Middle frontal gyrus (tissue), 1 donor: ENCODE results near the gene ZBTB39.
"Not testable (repeated sequence)": the region's sequence is repeated elsewhere in the genome, so short reads cannot be mapped to it uniquely, and the experiment has no call there.

Experiments used
- DNase-seq: peaks from one replicate; pipeline ENCODE4 v3.0.0-alpha.2; 2015; ENCODE audit warnings: low spot score; ENCODE audit errors: extremely low spot score

Gene ZBTB39

DNA sequence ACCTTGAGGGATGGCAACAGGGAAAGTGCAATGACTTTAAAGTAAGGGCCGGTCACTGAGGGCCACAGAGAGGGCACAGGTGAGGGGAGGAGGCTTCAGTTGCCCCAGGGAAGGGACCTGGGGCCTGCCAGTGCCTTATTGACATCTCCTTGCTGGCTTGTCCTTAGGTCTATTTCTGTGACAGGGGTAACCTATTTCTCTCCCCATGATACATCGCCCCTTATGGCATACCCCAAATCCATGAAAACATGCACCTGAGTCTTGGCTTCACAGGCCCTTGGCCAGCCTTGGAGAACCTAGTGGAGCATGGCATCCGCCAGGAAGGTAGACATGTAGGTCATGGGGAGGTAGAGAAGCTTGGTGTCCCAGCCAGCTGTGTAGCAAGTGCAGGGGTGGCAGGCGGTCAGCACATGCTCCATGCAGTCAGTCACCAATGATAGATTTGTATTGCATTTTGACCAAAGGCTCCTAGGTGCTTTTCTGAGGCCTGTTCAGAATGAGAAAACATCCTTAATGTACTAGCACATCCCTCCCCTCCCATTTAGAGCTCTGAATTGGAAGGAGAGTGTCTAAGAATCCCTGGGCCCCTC lies 25.3 kb downstream of the ZBTB39 start:
- no peak for DNase-seq

DNA sequence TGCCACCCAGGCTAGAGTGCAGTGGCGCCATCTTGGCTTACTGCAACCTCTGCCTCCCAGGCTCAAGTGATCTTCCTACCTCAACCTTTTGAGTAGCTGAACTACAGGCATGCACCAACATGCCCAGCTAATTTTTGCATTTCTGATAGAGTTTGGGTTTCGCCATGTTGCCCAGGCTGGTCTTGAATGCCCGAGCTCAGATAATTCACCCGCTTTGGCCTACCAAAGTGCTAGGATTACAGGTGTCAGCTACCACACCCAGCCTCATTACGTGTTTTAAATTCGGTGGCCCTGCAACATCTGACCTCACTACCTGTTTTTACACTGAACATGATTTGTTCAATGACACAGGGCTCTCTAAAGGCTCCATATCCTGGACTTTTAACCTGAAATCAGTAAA lies 26.1 kb downstream of the ZBTB39 start:
- DNase-seq, result no peak

DNA sequence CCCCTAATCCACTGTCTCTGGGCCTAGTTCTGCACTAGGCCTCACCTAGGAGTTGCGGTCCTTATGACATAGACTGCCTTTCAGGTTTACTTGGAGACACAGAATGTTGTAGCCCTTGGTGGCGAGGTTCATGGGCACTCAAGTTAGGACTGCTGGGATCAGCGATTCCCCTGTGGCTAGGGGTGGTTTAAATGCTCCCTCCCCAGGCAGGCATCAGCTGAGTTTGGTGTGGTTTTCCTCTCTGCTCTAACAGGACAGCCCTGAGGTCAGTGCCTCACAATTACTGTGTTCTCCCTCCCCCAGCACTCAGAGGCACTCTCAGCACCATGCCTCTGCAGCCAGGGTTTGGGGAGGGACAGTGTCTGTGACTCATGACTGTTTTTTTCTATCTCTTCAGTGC lies 26.7 kb downstream of the ZBTB39 start:
- no peak for DNase-seq

- no peak for DNase-seq
Observed at GRCh38 chr12:56978397-56979138, 27.8 kb downstream of the ZBTB39 start.

DNA sequence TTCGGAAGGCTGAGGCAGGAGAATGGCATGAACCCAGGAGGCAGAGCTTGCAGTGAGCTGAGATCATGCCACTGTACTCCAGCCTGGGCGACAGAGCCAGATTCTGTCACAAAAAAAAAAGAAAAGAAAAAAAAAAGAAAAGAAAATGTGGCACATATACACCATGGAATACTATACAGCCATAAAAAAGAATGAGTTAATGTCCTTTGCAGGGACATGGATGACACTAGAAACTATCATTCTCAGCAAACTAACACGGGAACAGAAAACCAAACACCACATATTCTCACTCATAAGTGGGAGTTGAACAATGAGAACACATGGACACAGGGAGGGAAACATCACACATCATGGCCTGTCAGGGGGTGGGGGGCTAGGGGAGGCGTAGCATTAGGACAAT lies 29.0 kb downstream of the ZBTB39 start:
- not testable (repeated sequence) for DNase-seq

GRCh38 chr12:56974224-56974623 lies 32.1 kb downstream of the ZBTB39 start:
- DNase-seq, result not testable (repeated sequence)

GRCh38 chr12:56968910-56969309 lies 37.4 kb downstream of the ZBTB39 start:
- not testable (repeated sequence) for DNase-seq

- DNase-seq, result not testable (repeated sequence)
Observed at GRCh38 chr12:56965997-56966642, 40.2 kb downstream of the ZBTB39 start.

GRCh38 chr12:56965124-56965523 lies 41.2 kb downstream of the ZBTB39 start:
- DNase-seq, result not testable (repeated sequence)

GRCh38 chr12:56963557-56963956 lies 42.8 kb downstream of the ZBTB39 start:
- not testable (repeated sequence) for DNase-seq

DNA sequence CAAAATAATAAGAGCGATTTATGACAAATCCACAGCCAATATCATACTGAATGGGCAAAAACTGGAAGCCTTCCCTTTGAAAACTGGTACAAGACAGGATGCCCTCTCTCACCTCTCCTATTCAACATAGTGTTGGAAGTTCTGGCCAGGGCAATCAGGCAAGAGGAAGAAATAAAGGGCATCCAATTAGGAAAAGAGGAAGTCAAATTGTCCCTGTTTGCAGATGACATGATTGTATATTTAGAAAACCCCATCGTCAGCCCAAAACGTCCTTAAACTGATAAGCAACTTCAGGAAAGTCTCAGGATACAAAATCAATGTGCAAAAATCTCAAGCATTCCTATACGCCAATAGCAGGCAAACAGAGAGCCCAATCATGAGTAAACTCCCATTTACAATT lies 44.1 kb downstream of the ZBTB39 start:
- not testable (repeated sequence) for DNase-seq

DNA sequence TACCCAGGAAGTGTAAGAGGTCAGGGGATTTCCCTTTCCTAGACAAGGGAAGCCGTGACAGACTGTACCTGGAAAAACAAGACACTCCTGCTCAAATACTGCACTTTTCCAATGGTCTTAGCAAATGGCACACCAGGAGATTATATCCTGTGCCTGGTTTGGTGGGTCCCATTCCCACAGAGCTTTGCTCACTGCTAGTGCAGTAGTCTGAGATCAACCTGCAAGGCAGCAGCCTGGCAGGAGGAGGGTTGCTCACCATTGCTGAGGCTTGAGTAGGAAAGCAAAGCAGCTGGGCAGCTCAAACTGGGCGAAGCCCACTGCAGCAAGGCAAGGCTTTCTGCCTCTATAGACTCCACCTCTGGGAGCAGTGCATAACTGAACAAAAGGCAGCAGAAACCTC lies 47.9 kb downstream of the ZBTB39 start:
- no peak for DNase-seq

DNA sequence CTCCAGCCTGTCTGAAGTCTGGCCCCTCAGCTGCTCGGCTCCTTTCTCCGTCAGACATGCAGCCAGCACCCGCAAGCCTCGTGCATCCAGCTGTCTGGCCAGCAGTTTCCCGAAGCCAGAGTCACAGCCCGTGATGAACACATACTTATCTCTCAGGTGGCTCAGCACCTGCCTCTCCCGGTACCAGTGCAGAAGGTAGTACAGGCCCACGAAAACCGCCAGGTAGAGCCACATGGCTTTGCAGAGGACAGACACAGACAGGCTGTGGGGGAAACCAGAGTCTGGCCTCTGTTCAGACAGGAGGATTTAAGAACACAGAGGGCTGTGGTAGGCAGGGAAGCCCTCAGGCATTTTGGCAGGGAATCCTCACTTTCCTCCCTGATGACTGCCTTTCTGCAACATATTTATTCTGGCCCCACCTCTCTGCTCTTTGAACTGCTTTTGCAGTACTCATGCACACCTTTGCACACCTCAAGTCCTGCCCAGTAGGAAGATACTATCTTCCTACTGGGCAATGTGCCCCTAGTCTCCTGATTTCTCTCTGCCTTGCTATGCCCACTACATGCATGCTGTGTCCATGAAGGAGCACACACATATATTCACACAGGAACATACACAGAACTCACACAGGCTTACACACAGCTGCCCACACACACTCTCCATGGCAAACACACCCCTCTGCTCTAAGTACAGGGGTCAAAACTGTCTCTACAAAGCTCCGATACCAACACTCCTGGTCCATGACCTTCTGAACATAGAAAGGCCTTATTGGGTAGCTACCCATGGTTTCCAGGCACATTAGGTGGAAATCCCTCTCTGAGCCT lies 48.9 kb downstream of the ZBTB39 start, which contains the start of gene RDH16:
Gene RDH16 (minus strand): TSS at position 380 of the 824 bp plus-strand sequence. CDS start 146 bp downstream, at position 234.
- DNase-seq, result no peak

DNA sequence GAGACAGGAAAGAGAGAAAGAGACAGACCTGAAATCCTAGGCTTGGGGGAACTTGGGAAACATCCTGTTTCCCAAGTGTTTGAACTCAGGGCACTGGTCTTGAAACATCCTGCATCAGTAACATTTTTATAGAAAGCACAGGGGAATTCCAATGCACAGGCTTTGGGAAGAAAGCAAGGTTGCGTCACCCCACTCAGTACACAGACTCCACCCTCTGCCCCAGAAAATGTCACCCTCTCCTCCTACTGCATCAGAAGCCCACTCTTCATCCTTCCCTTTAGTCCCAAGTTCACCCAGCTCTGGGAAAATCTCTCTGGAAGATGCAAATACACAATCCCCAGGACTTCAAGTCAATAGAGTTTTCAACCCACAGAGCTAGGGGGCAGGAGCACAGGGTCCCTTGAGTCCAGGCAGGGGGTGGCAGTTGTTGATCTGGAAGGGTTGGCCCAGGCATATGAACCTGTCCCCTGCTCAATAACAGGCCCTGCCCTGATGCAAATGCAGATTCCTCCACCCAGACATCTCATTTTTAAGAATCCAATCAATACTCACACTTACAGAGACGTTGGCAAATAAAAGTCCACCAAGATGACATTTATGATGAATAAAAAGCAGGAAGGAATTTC lies 50.6 kb downstream of the ZBTB39 start:
- no peak for DNase-seq

- DNase-seq, result no peak
Observed at GRCh38 chr12:56954958-56955355, 51.4 kb downstream of the ZBTB39 start.

DNA sequence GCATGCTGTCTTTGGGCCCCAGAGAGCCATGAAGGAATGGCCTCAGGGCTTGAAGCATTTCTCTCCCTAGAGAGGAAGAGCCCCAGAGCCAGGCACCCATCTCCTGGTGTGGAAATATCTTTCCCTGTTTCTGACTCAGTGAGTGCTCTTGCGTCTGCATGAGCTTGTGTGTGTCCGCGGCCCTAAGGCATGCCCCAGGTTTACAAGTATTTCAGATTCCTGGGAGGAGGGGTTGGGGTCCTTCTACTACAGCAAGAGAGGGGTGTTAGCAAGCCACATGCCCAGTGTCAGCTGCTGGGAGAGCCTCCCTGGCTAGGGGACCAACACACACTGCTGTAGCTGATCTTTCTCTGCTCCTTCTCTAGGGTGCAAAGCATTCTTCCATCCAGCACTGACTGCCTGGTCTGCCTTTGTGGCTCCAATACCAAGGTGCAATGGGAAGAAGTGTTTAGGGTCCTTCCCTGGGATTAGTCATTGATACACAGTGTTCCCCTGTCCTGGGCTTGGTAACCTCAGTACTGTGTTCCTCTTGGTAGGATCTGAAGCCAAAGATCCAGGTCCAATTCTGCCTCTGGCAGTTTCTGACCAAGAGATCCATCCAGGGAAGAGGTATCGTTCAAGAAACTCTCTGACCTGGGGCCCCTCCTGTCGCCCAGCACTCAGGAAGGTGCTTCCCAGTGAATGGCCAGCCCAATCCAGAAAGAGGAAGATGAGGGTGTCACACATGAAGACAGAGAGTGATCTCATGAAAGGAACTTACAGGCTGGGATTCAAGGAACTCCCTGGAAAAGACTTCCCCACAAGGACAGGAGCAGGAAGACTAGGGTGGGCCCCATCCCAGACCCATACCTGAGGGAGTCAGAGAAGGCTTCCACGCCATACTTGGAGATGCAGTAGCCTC lies 52.0 kb downstream of the ZBTB39 start:
- no peak for DNase-seq

DNA sequence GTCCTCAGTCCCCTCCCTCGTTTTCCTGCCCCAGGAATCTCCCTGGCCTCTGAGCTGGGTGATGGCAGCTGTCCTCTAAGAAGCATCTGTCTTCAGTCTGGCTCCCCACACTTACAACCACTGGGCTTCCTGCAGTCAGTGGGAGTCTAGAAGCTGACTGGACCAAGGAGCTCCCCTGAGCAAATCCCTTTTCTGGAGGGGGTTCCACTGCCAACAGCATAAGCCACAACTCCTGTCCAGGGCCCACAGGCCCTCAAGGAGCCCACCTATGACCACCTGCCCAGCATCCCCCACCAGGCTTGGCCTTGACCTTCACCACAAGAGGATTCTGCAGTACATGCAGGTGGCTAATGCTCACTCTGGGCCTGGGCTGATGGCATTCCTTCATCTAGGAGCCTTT lies 53.0 kb downstream of the ZBTB39 start:
- DNase-seq, result no peak

DNA sequence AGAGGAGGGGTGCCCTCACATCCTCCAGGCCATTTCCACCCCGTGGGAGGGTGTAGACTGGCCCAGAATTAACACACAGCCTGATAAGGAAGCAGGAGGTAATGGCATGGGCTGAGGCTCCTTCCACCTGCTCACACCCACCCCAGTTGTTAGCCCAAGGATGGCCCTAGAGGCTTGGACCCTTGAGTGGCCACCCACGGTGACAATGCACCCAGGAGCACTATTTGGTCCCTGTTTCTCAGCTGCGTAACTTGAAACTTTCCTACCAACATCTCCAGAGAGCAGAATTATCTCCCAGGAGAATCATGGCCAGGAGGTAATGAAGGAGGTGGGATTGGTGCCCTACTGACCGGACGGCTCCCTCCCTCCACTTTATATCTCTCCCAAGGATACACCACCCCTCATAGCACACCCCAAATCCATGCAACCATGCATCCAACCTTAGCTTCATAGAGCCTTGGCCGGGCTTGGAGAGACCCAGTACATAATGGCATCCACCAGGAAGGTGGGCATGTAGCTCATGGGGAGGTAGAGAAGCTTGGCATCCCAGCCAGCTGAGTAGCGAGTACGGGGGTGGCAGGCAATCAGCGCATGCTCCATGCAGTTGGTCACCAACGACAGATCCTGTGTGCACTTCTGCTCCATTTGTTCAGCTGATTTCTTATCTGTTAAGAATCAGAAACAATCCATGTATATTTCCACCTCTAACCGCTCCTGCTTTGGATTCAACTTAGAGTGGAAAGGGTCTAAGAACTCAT lies 54.6 kb downstream of the ZBTB39 start:
- DNase-seq, result no peak

GRCh38 chr12:56948881-56949280 lies 57.5 kb downstream of the ZBTB39 start:
- DNase-seq, result no peak
